Measurements from ENCODE around the gene KLHL2.

The KLHL2 gene

GRCh38 chr4:165288226-165288625 is 80.9 kb downstream of the KLHL2 start:
- POLR2A ChIA-PET, result no interaction called here
- CTCF ChIA-PET, result no interaction called here
- TF ChIP-seq FOXK2 (IDR thresholded peaks at IDR 0.05) (no peak), ARNT (IDR thresholded peaks at IDR 0.05) (no peak), LEF1 (IDR thresholded peaks at IDR 0.05; ENCODE audit: borderline replicate concordance) (no peak), NFRKB (IDR thresholded peaks at IDR 0.05) (no peak), HDGF (IDR thresholded peaks at IDR 0.05; ENCODE audit: borderline replicate concordance) (no peak)
- DNase-seq (ENCODE audit: extremely low spot score), result no peak

DNA sequence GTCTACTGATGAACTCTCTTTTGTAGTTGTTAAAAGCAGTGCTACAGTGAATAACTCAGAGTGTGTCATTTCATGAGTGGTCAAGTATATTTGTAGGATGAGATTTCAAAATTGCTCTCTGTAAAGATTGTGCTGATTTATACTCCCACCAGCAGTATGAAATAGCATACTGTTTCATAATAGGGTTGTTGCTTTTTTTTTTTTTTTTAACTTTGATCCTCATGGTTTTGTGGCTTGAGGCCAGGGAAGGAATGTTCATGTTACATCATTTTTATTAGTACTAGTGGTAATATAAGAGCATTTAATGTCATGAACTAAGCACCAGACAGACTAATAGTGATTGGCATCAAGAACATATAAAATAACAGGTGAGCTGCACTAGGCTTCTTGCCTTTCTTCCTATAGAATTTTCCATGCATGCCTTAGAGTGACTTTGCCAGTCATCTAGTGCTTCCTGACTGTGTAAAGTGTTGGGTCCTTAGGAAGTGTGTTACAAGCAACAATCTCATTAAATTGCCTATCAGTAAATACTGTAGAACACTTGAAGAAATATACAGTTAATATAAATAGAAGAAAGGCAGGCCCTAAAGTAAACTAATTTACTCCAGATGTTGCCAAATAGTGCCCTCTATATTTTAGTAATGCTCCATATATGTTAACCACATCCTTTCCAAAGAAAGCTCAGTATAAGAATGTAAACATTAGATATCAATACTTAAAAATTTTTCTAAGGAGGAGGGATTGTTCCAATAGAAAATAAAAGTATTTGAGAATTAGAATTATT is 81.5 kb downstream of the KLHL2 start:
- peak; percentile 68 for TF ChIP-seq ZNF384 (IDR thresholded peaks at IDR 0.05)
- no peak for TF ChIP-seq FOXM1 (IDR thresholded peaks at IDR 0.05; ENCODE audit: borderline replicate concordance)
- ChIA-PET CTCF (no interaction called here), POLR2A (no interaction called here)
- DNase-seq (ENCODE audit: extremely low spot score), result no peak

DNA sequence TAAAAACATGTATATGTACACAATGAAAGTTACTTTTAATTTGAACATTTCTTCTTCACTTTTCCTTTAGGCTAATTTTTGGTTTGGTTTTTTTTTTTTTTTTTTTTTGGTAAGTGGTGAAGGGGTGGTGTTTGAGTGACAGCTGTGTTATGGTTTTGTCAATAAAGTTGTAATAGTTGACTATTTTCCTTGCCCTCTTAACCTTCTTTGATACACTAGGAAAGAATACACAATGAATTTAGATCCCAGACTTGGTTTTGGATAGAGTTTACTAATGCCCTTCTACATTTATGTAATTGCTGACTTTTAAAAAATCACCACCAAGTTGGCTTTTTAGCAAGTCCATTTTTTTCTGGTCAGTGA is 82.0 kb downstream of the KLHL2 start:
- no peak for TF ChIP-seq L3MBTL2 (conservative IDR thresholded peaks at IDR 0.05)
- TF ChIP-seq PKNOX1 (IDR thresholded peaks at IDR 0.05), result peak; percentile 85
- TF ChIP-seq ZNF384 (IDR thresholded peaks at IDR 0.05), result peak; percentile 19; the same call in 1 of the 2 replicates
- TF ChIP-seq SP1 (IDR thresholded peaks at IDR 0.05), result no peak
- no peak for TF ChIP-seq FOXM1 (IDR thresholded peaks at IDR 0.05; ENCODE audit: borderline replicate concordance)
- TF ChIP-seq NFRKB (IDR thresholded peaks at IDR 0.05), result no peak
- DNase-seq (ENCODE audit: extremely low spot score), result no peak
- ChIA-PET POLR2A (no interaction called here), CTCF (no interaction called here)

DNA sequence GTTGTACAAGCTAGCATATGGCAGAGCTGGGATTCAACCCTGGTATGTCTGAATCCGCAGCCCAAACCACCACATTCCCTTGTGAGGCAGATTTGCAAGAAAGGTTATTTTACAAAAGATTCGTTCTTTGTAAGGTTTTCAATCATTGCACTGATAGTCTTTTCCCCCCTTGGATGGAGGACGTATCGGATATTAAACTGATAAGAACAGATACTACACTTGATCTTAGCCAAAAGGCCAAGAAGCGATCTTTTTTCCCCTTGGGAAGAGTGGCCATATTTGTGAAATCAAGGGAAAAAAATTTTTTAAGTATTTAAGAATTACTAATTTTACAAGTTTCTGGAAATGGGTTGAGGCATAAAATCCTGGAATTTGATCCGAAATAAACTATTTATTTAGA is 85.7 kb downstream of the KLHL2 start:
- DNase-seq (ENCODE audit: extremely low spot score), result no peak
- ChIA-PET CTCF (no interaction called here), POLR2A (no interaction called here)
- no peak for TF ChIP-seq FOXK2 (IDR thresholded peaks at IDR 0.05)
- no peak for TF ChIP-seq CTBP1 (IDR thresholded peaks at IDR 0.05; ENCODE audit: borderline replicate concordance)
- TF ChIP-seq FOXM1 (IDR thresholded peaks at IDR 0.05; ENCODE audit: borderline replicate concordance), result no peak
- TF ChIP-seq ARNT (IDR thresholded peaks at IDR 0.05), result no peak
- TF ChIP-seq LEF1 (IDR thresholded peaks at IDR 0.05; ENCODE audit: borderline replicate concordance), result no peak
- TF ChIP-seq TARDBP (IDR thresholded peaks at IDR 0.05), result no peak
- no peak for TF ChIP-seq PKNOX1 (IDR thresholded peaks at IDR 0.05)

DNA sequence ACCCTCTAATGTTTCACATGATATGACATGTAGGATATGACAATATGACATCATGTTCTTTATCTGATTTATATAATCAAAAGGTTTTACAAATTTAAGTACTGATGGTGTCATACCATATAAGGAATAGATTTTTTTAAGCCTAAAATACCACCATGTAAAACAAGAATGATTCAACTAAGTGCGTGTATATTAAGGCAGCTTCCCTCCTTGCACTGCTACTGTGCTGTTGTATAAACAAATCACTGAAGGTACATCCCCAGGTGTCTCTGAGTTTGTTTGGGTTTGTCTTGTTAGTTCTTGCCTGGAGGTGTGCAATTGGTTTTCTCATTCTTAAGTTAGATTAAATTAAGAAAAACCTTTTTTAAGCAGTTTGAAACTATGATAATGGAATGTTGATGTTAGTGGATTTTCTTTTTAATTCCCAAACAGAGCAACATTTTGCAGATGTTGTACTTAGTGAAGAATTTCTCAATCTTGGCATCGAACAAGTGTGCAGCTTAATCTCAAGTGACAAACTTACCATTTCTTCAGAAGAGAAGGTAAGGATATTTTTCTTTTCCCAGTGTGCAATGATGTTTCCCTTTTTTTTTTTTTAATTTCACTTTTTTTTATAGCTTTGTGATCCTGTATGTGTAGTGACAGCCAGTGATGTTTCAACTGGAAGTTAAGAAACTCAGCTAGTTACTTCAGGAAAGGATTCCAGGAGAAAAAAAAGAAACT is 86.7 kb downstream of the KLHL2 start:
- no peak for TF ChIP-seq ARNT (IDR thresholded peaks at IDR 0.05)
- TF ChIP-seq PKNOX1 (IDR thresholded peaks at IDR 0.05), result no peak
- TF ChIP-seq ZNF384 (IDR thresholded peaks at IDR 0.05), result no peak
- no peak for TF ChIP-seq LEF1 (IDR thresholded peaks at IDR 0.05; ENCODE audit: borderline replicate concordance)
- no peak for TF ChIP-seq L3MBTL2 (conservative IDR thresholded peaks at IDR 0.05)
- no peak for TF ChIP-seq SP1 (IDR thresholded peaks at IDR 0.05)
- TF ChIP-seq ELF4 (IDR thresholded peaks at IDR 0.05), result no peak
- no peak for TF ChIP-seq CTBP1 (IDR thresholded peaks at IDR 0.05; ENCODE audit: borderline replicate concordance)
- no peak for TF ChIP-seq BHLHE40 (IDR thresholded peaks at IDR 0.05; ENCODE audit: borderline replicate concordance)
- no peak for TF ChIP-seq TARDBP (IDR thresholded peaks at IDR 0.05)
- TF ChIP-seq FOXK2 (IDR thresholded peaks at IDR 0.05), result no peak
- no peak for TF ChIP-seq FOXA1 (IDR thresholded peaks at IDR 0.05)
- no peak for TF ChIP-seq SUZ12 (IDR thresholded peaks at IDR 0.05)
- TF ChIP-seq HDGF (IDR thresholded peaks at IDR 0.05; ENCODE audit: borderline replicate concordance), result no peak
- TF ChIP-seq FOXM1 (IDR thresholded peaks at IDR 0.05; ENCODE audit: borderline replicate concordance), result no peak
- TF ChIP-seq NFRKB (IDR thresholded peaks at IDR 0.05), result no peak
- ChIA-PET POLR2A (no interaction called here), CTCF (interaction anchor here (0.6 kb wide), 1 partner anchor 209 kb away, joined by 3 read pairs; no protein-coding TSS in a partner anchor)
- DNase-seq (ENCODE audit: extremely low spot score), result no peak

- no peak for DNase-seq (ENCODE audit: extremely low spot score)
- TF ChIP-seq FOXM1 (IDR thresholded peaks at IDR 0.05; ENCODE audit: borderline replicate concordance) (no peak), ZNF384 (IDR thresholded peaks at IDR 0.05) (no peak), SP1 (IDR thresholded peaks at IDR 0.05) (no peak), ELF4 (IDR thresholded peaks at IDR 0.05) (no peak), ARNT (IDR thresholded peaks at IDR 0.05) (no peak), BHLHE40 (IDR thresholded peaks at IDR 0.05; ENCODE audit: borderline replicate concordance) (no peak), LEF1 (IDR thresholded peaks at IDR 0.05; ENCODE audit: borderline replicate concordance) (no peak), NFRKB (IDR thresholded peaks at IDR 0.05) (no peak), PKNOX1 (IDR thresholded peaks at IDR 0.05) (no peak), HDGF (IDR thresholded peaks at IDR 0.05; ENCODE audit: borderline replicate concordance) (no peak), L3MBTL2 (conservative IDR thresholded peaks at IDR 0.05) (no peak), SUZ12 (IDR thresholded peaks at IDR 0.05) (no peak), FOXK2 (IDR thresholded peaks at IDR 0.05) (no peak), TARDBP (IDR thresholded peaks at IDR 0.05) (no peak), FOXA1 (IDR thresholded peaks at IDR 0.05) (no peak), CTBP1 (IDR thresholded peaks at IDR 0.05; ENCODE audit: borderline replicate concordance) (no peak)
- CTCF ChIA-PET, result interaction anchor here (0.6 kb wide), 1 partner anchor 208 kb away, joined by 3 read pairs; no protein-coding TSS in a partner anchor
- POLR2A ChIA-PET, result no interaction called here
Observed at GRCh38 chr4:165294907-165295306, 87.5 kb downstream of the KLHL2 start.

Data from HEK293T (cell line).